T-helper 2 cell treated with Interferon-gamma antibody and Interleukin-4, amounts not matched to agents 100 ng/mL and 5 ng/mL, for 36 hours (primary cell): ENCODE measurements around the gene ACOXL. TPM values are rescaled to one million over a fixed set of nuclear protein-coding genes. Genes with fewer than 3 reads are reported as not detected.

Experiments used
- intact Hi-C: fragments of 100-400 bp; cut with micrococcal nuclease; formaldehyde crosslinking; loops from one replicate; pipeline ENCODE4 v1.15.1; 2023
- total RNA-seq: library from RNA; stranded (reverse); gene quantifications from 2 replicates; pipeline ENCODE4 v1.2.3, GENCODE V29; 2022

The ACOXL gene
- total RNA-seq, 1 donor from 2014 or later = 2.5 TPM

DNA sequence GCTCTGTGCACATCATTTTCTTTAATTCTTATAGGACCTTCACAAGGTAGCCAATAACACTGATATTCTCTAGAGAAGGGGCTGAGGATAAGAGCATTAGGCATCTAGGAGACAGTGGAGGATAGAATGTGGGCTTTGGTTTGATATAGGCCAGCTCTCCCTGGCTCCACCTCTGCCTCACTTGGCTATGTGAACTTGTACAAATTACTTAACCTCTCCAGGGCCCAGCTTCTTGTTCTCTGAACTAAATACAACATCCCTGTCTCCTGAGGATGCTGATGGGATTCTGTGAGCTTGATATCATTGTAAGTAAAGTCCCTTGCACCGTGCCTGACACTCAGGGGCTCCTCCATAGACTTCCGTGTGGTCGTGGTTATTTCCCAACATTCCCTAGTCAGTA is 87.3 kb downstream of the ACOXL start:
- intact Hi-C loops = no loop called here

DNA sequence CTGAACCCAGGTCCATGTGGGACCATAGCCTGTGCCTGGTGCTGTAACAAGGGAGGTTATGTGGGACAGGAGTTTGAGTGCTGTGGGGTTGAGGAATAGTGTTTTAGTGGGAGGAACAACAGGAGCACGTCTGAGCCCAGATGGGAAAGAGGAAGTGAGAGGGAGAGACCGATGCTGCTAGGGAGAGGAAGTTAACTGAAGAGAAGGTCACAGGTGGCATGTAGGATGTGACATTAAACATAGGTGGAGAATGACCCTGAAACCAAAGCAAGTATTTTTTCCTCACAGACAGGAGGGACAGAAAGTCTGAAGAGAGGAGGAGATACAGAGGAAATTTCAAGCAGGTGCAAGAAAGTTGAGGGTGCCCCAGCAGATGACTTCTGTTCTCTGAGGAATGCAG is 87.8 kb downstream of the ACOXL start:
- intact Hi-C loops = no loop called here

DNA sequence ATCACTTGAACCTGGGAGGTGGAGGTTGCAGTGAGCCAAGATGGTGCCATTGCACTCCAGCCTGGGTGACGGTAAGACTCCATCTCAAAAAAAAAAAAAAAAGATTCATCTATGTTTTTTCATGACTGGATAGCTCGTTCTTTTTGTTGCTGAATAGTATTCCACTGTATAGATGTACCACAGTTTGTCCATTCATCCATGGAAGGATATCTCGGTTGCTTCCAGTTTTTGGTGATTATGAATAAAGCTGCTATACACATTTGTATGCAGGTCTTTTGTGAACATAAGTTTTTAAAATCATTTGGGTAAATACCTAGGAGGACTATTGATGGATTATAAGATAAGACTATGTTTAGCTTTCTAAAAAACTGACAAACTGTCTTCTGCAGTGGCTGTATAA is 90.8 kb downstream of the ACOXL start:
- intact Hi-C loops = no loop called here

DNA sequence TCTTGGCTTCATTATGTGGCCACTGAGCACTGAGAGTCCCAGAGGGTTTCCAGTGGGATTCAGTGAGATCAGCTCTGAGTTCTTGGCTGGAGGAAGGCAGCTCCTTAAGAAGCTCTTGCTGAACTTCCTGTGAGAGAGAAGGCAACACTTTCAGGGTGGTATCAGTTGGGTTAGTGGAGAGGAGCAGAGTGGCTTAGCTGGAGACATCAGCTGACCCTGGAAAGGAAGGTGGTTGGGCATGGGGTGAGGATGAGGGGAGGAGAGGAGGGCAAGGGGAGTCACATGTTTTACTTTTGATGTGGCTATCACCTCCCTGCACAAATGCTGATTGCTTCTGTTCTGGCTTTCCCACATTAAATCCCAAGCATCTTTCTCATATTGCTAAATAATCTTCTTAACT is 95.1 kb downstream of the ACOXL start:
- intact Hi-C loops = no loop called here

DNA sequence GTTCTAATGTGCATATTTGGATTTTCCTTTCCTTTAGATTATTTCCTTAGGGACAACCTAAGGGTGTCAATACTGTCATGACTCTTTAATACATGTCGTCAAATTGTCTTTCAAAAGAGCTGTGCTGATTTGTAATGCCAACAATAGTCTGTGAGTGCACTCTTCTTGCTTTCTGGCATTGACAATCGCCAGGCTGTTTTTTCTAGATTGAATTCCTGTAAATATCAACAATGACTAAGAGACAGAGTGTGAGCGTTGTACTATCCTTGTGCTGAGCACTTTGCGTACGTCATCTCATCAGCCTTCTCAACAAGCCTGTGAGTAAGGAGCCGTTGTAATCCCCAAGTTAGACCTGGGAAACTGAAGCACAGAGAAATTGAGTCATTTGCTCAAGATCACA is 96.0 kb downstream of the ACOXL start:
- intact Hi-C loops = no loop called here

DNA sequence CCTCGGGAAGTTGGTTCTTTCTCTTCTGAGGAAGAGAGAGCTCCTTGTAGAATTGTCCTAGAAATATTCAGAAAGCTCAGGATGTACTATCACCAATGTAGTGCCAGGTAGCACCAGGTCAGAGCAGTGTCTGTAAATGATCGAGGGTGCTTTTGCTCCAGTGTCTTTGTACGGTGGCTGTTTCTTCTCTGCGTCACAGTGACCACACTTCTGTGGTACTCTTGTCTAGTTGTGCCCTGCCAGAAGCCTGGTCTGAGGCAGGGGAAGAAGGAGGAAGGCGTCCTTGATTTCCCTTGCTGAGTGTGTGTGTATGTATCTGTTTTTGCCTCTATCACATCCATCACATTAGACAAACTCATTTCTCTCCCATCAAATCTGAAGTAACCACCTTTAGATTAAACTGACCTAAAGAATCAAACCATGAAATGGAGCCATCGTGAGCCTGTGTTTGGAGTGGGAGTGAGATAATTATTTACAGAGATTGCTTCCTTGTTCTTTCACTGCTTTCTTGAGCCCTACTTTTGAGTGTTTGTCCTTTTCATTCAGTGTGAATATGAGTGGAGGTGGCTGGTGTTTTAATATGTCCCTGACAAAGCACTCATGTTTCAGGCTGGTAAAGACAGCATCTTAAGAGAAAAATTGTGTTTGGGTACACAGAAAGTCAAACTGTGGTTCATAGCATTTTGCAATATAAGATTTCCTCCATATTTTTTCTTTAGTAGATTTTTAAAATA is 97.2 kb downstream of the ACOXL start:
- intact Hi-C loops = no loop called here

DNA sequence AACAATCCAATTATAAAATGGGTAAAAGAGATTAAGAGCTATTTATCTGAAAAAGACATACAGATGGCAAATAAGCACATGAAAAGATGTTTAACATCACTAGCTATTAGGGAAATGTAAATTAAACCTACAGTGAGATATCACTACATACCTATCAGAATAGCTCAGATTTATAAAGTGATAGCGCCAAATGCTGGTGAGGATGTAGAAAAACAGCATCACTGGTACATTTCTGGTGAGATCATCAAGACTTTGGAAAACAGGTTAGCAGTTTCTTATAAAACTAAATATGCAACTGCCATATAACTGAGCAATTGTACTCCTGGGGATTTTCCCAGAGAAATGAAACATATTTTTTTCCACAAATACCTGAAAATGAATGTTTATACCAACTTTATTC is 100.4 kb downstream of the ACOXL start:
- intact Hi-C loops = no loop called here

DNA sequence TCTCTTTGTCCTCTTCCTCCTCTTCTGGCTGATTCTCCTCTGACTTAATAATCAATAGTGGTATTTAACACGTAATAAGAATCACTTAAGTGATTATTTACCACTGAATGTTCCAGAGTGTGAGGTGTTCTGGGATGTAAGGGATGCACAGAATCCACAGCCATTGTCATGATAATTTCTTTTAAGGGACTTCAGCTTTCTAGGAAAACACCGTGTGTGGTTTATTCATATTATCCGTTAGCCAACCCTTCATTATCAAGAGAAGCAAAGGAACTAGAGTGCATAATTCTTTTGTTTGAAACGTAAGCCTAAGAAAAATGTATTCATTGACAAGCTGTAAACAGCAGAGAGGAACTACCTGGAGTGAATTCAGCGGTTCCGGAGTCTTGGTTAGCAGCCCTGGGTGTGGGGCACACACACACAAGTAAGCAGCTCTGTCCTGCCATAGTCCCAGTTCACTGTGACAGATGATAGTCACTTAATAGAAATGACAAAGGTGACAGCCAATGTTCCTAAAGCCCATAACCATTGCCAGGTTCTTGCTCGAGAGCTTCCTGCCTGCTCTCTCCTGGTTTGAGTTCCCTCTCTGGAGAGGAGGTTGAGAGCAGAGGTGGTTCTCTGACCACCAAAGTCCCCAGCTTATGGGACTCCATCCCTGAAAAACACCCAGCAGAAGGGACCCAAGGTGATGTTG is 101.9 kb downstream of the ACOXL start:
- intact Hi-C loops = no loop called here

DNA sequence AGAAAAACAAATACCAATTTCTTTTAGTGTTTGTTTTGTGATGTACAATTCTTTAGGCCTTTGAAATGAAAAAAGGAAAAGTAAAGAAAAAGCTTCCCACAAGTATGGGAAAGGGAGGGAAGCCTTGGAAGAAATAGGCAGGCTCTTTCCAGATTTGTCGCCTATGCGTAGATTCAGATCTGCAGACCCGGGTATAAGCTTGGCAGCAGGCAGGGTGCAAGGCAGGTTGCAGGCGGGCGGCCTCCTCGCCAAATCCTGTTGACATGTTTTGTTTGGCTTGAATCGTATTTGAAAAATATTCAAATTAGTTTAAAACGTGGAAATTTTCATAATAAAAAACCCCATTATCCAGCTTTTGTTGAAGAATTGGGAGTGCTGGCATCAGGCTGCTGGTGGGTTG is 104.3 kb downstream of the ACOXL start:
- intact Hi-C loops = no loop called here

DNA sequence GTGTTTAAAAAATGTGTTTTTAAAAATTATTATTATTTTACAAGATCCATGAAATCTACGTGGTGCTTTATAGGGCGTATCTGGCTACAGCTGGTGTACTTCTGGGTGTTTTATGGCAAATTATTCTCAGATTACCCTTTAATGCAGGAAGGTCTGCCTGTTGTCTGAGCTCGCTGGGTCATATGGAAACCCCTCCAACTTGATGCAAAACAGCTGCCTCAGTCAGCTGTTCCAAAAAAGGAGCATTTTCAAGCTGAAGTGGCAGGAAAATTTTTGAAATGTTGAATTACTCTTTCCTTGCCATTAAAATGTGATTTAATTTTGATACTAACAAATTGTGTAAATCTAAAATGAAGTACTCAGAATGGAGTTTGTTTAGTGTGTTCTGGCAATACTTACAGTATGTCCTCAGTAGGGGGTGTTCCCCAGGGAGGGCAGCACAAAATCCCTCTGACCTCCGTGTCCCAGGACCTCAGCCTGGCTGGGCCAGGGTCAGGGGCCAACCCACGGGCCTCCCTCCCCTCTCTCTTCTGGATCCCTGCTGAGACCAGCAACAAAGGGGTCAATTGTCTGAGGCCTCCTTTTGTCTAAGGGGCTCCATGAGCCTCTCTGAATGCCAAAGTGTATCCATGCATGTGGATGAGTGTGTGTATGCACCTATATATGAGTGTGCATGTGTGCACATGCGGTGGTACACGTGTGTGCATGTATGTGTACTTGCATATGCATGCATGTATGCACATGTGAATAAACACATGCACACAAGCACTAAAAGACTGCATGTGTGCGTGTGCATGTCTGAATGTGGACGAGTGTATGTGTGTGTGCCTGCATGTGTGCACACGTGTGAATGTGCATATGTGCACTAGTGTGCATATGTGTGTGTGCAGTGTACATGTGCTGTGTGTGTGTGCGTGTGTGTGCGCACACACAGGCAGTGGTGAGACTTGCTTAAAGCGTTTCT is 105.4 kb downstream of the ACOXL start:
- intact Hi-C loops = no loop called here

DNA sequence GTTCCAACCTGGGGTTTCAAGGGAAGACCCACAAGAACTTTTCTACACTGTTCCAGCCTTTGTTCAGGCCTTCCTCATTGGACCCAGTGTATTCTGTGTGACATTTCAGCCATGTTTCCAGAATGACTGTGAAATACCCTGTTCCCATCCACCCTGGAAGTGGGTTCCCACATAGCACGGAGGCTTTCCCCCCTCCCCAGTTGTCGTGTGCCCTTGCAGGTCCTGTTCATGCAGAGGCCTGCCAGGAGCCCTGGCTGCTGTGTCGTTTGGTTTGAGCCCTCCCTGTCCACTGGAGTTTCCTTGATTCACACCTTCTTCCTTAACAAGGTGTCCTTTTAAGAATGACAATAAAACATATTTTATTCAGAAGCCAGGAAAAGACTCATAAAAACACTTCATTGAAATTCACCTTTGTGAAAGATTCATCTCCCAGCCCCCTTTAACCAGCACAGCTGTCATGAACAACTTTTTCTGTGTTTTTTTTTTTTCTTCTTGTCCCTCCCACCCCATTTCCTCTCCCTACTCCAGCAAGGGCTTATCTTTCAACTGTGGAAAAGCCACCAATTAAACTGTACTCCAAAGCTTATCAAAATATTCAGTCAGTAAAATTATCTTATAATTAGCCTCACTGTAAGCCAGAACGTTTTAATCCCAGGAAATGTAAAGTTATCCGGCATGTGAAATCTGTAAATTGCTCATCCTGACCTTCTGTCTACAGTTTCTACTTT is 106.4 kb downstream of the ACOXL start:
- intact Hi-C loops = no loop called here

DNA sequence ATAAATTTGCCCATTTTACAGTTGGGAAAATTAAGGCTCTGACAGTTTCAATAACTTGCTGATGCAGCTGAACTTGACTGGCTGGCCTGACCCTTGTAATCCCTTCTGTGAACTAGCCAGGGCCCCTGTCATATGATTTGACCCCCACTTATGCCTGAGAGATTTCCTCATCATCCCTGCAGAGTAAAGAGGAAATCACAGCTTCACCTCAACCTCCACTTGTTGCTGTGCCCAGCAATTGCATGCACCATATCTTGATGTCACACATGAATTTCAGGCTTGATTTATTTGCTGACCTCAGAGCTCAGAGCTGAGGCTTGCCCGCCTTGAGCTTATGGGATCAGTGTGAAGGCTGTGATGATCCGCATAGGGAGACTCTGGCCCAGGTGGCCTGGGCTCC is 108.1 kb downstream of the ACOXL start:
- intact Hi-C loops = no loop called here

DNA sequence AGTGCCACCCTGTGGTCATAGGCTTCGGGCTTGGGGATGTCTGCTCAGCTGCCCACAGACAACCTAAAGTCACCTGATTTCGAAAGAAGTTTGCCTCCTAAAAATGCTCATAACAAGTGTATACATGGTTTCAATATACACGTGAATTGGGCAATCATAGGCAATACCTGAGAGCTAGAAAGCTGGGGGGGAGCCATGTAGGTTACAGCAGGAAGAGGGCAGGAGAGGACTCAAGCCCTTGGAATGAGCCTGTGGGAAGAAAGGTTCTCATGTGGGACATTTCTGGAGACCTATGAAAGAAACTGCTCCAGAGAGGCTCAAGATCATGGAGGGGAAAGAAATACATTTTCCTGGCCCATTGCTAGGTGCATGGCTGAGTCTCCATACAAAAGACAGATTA is 109.7 kb downstream of the ACOXL start:
- intact Hi-C loops = no loop called here

DNA sequence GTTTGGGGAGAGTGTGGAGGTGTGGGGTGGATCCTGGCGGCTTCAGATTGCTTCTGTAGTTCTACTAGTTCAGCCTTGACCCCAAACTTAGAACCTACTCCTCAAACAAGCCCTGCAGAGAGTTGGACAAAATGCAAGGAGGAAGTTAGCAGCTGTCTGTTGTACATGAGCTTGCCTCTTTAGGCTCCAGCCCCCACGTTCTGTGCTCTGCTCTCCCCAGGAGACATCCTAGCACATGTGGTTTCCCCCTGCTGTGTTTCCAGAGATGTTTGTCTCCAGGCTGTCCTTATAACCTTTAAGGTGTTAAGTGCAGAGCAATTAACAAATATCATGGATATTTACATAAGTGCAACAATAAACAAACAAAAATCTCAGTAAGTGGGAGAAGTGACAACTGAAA is 111.1 kb downstream of the ACOXL start:
- intact Hi-C loops = no loop called here

DNA sequence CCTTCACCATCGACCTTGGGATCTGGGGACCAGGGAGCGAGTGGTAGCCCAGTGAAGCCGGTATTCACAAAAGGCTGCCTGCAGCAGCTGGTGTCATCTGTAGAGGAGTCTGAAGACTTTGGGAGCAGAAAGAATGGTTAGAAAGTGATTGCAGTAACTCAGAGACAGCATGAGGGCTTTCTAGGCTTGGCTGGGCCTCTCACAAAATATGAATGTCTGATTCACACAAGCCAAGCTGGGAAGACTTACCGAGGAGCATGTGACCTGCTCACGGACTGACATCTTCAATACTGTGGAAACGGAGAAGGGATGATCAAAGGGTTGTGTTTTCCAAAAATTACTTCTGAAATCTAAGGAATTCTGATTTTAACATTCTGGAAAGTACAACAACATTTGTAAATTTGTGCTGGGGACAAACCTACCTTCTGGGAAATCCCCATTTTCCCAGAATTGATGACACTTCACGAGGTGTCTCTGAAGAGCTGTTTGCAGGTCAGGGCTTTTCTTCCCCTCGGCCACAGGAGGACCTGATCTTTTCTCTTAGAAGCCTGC is 111.7 kb downstream of the ACOXL start:
- intact Hi-C loops = no loop called here

DNA sequence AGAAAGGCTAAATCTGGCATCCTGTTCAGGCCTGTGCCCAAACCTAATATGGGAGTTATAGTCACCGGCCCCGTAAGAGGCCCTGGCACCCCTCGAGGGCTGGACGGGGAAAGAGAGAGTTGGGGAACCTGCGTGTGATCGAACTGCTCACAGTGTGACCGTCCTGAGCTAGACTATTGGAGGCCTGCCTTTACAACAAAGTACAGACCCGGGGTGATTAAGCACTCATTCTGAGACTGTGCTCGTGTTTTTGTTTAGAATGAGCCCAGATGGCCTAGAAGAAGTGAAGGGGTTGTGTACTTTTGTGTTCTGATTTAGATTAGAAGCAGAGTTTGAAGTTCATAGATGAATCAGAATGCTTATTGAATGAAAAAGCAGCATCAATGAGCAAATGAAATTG is 115.3 kb downstream of the ACOXL start:
- intact Hi-C loops = loop anchor here (1.0 kb wide), 1 partner anchor 11 kb away; no protein-coding TSS in a partner anchor

DNA sequence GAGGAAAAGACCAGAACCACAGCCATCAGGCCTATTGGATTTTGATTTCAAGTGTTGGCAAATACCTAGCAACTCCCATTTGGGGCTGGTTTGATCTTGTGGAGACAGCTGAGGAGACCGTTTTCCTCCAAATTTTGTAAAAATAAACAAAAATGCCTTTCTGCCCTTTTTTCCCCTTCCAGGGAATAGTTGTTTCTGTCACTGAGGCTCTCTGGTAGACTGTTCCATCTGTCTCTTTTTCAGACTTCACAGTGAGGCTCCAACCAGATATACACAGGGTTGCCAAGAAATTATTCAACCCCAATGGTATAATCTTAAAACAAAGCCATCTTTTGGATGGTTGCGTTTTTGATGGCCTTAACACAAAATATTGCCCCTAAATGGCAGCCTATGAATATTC is 115.7 kb downstream of the ACOXL start:
- intact Hi-C loops = no loop called here

DNA sequence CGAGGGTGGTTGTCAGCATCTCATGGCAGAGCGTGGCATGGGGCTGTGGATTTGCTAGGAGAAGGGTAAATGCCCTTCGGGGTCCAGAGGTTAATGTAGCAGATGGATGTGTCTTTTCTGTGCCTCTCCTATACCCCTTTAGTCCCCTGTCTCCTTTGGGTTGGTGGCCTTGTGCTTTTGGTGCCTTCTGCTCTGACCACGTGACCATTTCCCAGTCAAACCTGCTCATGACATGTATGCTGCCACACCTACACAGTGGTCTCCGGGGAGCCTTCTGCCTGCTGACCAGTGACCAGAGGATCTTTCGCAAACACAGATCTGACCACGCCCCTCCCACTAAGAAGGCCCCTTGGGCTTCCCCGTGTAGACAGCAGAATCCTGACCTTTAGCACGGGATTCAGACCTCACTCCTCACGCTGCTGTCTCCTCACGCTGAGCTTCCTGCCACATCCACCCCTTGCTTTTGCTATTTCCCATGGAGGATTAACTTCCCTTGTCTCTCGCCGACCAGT is 116.2 kb downstream of the ACOXL start:
- intact Hi-C loops = no loop called here

DNA sequence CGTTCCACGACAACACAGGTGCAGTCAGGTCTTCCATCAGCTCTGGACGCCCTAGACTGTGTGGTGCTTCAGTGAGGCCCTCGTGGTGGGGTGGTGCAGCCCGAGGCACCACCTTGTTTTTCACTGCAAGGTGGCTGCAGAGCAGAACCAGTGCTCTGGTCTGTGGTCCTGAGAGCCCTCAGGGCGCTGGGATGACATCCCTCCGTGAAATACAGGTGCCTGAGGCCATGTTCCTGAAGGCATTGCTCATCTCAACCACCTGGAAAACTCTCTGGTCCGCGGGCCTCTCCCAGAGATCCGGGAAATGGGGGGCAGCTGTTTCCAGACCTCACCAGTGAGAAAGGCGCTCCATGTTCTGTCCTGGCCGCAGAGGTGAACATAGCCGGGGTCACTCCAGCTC is 119.2 kb downstream of the ACOXL start:
- intact Hi-C loops = loop anchor here (5.0 kb wide), 1 partner anchor 39 kb away; no protein-coding TSS in a partner anchor

DNA sequence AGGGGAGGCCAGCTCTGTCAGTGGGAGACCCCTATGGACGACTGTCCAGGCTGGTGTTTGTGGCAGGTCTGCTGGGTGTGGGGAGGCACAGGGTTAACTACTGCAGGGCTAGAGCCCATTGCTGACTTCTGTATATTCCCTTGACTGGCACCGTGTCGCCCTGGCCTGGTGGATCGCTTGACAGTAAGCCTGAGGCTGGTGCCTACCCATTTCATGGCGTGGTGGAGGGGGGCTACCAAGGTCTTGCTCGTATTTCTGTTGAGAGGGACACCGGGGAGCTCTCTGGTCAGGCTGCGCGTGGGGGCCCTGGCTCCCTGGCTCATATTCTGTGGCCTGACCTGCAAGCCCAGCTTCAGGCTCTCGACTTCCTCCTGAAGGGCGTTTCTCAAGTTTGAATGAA is 119.7 kb downstream of the ACOXL start:
- intact Hi-C loops = loop anchor here (5.0 kb wide), 1 partner anchor 40 kb away; no protein-coding TSS in a partner anchor
